GM18907 (cell line): Measurements from ENCODE around the gene BAG5.

Experiments
- ATAC-seq: cut with Tn5 transposase; IDR thresholded peaks from one replicate; pipeline ENCODE4 v1.9.1; 2021; ENCODE audit warnings: mild to moderate bottlenecking, moderate library complexity; ENCODE audit not compliant: unreplicated experiment

Gene BAG5

DNA sequence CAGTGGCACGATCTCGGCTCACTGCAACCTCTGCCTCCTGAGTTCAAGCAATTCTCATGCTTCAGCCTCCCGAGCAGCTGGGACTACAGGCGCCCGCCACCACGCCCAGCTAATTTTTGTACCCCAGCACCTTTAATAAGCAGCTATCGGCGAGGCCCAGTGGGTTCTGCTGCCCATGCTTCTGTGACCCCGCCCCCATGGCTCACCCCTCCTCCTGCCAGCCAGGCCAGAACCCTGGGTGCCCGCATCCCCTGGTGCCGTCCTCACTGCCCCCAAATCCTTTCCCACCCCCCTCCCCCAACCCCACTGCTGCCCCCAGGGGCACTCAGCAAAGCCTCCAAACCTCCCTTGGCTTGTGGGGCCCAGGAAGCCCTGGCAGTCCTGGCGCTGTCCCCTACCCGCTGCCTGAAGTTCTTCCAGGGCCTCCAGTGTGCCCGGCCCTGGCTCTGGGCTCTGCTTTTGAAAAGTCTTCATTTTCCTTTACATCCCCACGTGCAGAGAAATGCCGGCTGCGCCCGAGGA lies 14.5 kb downstream of the BAG5 start:
- ATAC-seq: no peak

DNA sequence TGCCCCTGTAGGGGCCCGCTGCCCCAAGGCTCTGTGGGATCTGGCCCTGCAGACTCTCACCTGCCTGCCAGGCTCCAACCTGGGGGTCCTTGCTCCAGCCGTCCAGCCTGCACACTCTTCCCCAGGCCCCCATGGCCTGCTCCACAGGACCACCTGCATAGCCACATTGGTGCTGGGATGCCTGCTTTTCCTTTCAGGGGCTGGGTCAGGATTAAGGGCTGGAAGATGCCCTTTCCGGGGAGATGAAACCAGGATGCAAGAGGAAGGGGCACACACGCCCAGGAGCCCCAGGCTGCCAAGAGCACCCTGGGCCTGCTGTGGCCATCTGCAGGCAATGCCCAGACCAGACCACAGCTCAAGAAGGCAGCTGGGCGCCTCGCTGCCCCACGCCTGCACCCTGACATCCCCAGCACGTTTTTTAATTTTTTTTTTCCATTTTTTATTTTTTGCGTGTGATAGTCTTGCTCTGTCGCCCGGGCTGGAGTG lies 15.0 kb downstream of the BAG5 start:
- ATAC-seq: no peak

DNA sequence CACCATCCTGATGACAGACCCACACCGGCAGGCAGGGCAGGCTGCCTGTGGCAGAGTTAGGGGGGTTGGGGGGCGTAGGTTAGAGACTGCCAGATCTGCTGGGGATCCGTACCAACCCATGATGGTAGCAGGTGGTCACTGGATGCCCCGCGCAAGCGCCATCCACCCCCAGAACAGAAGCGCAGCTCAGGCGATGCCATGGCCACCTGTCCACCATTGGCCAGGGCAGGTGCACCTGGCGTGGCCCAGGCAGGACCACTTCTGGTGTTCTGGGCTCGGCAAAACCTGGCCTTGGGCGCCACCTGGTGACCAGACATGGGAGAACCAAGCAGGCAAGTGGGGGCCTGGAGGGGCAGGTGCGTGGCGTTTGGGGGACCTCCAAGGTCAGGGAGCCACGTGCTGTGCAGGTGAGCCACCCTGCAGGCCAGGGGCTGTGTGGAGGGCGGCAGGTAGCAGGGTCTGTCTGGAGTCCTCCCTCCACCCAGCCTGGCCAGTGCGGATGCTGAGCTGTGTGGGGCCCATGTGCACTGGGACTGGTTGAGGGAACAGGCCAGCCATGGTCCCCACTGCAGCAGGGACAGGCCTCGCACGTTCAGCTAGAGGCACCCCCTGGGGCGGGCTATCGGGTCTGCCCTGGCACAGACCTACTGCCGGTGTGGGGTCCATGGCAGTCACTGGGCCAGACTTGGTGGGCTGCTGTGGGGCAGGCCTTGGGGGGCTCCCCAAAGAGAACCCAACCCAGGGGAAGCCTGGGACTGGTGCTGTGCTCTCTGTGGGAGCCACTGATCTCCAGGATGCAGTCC lies 15.6 kb downstream of the BAG5 start:
- no peak for ATAC-seq

DNA sequence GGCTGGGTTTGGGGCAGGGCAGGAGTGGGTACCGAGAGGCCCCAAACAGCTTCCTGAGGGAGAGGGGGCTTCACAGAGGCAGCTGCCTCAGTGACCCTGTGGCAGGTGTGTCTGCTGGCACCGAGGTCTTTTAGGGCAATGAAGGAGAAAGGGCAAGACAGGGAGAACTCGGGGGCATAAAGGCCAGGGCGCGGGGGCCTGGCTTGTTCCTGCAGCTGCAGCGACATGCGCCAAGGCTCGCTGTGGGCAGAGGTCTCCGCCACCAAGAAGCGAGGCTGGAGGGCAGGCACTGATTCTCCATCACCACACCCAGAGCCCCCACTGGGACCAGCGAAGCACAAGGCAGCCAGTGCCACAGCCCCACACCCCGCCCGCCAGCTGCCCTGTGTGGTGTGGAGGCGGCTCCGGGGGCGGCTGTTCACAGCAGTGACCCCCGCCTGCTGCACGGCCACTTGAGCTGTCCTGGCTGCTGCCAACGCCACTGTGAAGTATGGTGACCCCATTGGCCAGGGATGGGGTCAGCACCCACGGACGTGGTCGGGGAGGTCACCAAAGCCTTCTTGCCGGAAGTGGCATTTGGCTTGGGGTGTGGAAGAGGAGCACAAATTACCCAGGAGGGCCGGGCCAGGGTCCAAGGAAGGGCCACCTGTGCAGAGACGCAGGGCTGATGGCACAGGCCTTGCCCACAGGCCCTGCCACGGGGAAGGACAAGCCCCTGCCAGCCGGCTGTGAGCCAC lies 16.4 kb downstream of the BAG5 start:
- ATAC-seq: no peak

DNA sequence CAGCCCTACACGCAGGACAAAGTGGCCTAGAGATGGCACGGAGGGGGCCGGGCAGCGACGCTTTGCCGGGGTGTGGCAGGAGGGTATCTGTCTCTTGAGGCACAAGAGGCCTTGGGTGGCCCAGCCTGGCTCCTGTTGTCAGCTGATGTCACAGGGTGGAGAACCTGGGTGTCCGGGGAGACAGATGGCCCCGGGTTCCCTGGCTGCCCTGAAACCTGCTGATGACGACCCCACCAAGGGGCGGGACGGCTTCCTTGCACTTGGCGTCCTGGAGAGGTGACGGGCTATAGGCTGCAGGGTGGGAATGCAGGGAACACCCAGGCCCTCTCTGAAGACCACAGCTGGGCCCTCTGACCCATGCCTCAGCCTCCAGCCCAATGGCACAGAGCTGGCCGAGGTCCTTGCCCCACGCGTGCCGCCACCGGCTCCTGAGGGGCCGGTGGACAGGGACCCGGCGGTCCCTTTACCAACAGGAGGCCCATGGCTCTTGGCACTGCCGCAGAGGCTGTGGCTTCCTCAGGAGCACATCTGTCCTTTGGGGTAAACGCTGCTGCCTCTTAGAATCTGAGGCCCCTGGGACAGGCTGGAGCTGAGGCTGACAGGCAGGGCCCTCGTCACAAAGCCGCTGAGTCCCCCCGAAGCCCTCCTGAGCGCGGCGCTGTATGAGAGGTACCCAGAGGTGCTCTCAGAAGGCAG lies 17.1 kb downstream of the BAG5 start:
- no peak for ATAC-seq

DNA sequence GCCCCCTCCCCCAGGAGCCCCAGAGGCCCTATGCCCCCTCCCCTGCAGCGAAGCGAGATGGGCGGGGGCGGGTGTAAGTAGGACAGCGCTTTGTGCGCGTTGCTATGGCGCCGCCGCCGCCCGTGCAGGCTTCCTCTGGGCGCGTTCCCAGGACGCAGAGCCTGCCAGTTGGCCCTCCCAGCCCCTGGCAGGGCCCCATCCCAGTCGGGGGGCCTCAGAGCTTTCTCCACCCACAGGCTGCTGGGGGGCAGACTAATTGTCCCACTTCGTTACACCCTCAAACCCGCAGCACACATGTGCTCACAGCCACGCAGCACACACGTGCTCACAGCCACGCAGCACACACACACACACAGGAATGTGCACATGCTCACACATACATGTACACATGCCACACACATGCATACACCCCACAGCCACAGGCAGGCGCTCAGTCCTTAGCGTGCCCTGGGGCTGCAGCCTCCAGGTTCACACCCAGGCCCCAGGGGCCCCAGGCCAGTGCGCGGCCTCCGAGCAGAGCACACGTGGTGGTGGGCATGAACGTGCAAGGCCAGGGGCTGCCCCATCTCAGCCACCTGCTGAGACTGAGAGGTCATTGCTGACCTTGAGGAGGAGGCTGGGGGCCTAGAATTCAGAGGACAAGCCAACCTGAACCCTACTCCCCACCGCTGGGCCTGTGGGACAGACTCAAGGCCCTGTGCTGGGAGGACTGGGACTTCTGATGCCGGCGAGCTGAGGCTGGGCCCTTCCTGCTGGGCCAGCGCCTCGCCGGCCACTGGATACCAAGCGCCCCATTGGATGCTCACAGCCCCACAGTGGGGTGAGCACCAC lies 17.9 kb downstream of the BAG5 start:
- ATAC-seq: no peak

DNA sequence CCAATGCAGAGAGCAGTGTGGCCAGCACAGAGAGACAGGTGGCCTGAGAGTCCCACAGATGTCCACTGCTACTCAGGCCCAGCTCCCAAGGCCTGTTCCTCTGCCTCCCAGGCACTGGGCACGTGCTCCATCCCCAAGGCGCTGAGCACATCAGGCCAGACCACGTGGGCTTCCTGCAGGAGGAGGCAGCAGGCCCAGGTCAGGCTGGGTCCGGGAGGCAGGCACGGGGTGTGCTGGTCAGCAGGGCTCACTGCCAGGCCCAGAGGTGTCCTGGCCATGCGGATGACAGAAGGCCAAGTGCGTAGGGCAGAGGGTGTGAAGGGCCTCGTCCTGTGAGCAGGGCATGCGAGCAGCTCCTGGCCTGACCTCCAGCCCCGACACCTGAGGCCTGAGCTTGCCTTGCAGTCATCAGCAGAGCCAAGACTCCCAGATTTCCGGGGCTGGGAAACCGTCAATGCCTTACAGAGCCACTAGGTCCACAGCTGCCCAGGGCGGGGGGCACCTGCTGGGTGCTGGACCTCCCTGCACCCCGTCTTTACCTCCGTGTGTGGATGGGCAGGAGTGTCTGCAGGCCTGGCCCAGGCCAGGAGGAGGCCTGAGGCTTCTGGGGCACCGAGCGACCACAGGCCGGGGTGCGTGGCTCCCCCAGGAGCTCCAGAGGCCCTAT lies 18.6 kb downstream of the BAG5 start:
- ATAC-seq: no peak

DNA sequence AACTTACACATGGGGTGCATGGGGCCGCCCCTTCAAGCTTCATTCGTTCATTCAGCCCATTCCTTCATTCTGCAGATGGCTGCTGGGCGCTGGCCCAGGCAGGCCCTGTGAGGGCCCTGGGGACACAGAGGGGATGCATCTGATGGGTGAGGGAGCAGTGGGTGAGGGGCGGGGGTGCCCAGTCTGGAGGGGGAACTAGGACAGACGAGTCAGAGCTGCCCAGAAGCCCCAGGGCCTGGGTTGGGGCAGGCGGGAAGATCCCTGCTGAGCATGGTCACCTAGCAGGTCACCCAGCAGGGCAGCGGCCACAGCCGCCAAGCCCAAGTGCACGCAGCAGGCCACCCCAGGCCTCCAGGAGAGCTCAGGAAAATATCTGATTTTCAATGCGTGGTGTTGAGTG lies 19.3 kb downstream of the BAG5 start:
- no peak for ATAC-seq

DNA sequence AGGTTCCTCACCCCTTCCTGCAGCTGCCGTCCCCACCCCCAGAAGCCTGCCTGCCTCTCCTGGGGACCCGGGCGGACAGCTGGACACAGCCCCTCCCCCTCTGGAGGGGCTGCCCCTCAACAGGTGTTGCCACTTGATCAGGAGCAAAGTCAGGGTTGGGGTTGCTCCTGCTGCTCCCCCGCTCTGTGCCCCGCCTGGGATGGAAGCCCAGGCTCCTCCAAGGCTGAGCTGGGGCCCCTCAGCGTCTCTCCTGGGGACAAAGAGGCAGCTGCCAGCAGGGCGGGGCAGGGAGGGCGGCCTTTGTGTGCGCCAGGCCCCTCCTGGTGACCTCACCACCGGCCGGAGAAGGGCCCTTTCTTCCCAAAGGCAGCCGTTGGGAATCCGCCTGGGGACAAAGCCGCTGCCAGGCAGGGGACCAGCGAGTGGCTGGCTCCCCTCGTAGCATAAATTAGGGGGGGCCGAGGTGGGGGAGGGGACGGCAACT lies 19.8 kb downstream of the BAG5 start:
- ATAC-seq: no peak

DNA sequence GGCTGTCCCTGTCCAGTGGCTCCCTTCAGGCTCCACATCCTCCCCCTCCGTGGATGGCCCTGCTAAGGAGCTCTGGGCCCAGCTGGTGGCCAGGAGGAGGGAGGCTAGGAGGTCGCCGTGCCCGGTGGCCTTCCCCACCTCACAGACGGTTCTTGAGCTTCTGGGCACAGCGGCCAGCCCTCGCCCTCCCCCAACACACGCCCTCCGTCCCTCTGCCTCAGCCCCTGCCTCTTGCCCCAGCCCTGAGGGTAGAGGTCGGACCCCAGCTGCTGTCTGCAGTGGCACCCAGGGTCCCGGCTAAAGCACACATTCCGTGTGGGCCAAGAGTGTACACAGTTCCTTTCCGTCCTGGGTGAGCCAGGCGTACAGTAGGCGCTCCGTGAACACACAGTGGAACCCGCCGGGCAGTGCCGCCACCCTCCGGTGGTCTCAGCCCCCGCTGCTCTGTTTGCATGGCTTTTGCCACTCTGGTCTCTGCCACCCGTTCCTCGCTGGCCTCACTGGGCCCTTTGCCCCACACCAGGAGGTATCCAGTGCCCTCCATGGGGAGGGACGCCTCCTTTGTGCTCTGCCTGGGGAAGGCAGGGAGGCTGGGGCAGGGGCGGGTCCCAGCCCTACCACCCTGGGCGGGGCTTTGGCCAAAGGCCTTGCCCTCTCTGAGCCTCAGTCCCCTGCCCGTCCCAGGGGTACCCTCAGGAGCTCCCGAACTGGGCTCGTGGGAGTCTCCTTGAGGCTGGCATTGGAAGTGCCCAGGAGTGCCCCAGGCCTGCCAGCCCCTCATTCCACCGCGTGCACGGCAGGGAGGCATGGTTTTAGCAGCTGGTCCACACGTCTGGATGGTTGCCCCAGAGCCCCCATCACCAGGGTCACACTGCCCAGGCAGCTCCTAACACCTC lies 20.5 kb downstream of the BAG5 start:
- no peak for ATAC-seq

DNA sequence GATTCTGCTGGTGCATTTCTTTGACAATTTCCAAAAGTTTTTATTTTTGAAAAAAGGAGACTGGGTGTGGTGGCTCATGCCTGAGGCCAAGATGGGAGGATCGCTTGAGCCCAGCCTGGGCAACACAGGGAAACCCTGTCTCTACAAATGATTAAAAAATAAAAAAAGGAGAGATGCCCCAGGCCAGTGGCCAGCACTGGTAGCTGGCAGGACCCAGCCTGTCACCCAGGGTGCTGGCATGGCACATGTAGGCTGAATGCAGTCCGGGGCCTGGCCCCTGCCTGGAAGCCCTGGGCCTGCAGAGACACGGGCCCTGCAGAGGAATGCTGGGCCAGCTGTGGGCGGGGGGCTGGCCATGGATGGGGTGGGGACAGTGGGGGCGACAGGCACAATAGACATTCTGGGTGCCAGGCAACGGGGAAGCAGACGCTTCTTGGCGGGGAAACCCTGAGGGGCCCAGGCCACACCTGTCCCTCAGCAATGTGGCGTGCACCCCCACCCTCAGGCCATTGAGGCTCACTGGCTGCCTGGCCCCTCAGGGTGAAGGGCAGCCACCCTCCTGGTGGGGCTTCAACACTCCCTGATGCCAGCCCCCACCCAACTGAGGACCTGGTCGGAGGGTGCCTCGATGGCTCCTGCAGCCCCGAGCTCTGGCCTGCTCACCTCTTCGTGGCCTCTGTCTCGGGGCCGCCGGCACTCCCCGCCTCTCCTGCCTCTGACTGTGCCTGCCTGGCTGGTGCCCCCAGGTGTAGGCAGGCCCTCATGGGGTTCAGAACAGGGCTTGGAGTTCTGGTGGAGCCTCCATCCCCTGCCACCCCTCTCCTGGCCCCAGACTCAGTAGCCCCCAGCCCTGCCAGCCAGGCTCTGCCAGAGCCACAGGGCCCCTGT lies 21.4 kb downstream of the BAG5 start:
- ATAC-seq: no peak

DNA sequence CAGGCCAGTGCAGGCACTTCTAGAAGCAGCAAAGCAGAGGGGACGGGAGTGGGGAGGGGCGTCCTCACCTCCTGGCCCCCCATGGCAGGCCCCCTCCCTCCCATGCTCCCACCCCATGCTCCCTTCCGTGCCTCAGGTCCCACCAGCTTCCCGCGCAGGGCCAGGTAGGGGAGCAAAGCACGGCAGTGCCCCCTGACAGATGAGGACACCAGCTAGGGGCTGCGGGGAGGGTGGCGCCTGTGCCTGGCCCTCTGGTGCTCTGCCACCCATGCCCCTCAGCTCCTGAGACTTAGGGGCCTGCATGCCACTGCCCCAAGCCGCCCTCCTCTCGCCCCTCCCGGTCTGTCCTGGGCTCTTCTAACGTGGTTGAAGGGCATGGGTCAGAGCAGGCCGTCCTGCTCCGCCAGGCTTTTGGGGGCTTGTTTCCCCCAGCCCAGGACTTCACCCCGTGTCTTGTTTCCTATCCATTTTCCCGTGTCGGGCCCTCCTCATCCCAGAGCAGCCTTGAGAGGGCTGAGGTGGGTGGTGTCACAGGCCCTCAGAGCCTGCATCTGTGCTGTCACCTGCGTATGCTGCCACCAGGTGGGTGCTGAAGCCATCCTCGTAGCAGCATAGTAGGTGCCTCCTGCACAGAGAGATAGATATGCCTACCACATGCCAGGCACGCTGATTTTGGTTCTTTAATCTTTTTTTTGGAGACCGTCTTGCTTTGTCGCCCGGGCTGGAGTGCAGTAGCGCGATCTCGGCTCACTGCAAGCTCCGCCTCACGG lies 23.2 kb downstream of the BAG5 start:
- ATAC-seq: no peak

DNA sequence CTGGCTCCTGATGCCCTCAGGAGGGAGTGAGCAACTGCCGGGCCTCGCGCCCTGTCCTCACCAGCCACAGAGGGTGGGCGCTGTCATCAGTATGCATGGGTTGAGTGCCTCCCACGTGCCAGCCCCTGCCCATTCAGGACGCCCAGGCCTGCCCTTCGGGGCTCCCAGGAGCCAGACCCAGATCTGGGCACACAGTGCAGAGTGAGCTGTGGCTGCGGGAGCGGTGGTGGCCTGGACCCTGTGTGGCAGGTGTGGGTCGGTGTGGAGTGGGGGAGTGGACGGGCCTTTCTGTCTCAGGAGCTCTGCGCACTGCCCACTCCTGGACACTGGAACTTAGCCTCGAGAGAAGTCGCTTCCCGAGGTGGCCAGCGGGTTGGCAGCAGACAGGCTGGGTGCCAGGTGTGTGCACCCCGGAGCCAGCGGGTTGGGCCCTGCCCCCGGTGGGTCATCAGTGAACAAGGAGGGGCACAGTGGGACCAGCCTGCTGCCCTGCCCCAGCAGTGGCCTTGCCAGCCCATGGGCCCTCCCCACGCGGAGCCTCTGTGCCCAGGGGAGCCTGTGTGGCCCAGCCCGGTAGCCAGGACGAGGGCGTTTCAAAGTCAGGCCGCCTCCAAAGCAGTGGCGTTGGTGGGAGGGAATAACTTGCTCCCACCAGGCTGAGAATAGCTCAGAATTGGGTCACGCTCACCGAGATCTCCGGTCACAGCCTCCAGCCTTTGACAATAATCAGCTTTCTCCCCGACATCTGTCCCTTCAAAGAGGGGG lies 24.0 kb downstream of the BAG5 start:
- no peak for ATAC-seq

DNA sequence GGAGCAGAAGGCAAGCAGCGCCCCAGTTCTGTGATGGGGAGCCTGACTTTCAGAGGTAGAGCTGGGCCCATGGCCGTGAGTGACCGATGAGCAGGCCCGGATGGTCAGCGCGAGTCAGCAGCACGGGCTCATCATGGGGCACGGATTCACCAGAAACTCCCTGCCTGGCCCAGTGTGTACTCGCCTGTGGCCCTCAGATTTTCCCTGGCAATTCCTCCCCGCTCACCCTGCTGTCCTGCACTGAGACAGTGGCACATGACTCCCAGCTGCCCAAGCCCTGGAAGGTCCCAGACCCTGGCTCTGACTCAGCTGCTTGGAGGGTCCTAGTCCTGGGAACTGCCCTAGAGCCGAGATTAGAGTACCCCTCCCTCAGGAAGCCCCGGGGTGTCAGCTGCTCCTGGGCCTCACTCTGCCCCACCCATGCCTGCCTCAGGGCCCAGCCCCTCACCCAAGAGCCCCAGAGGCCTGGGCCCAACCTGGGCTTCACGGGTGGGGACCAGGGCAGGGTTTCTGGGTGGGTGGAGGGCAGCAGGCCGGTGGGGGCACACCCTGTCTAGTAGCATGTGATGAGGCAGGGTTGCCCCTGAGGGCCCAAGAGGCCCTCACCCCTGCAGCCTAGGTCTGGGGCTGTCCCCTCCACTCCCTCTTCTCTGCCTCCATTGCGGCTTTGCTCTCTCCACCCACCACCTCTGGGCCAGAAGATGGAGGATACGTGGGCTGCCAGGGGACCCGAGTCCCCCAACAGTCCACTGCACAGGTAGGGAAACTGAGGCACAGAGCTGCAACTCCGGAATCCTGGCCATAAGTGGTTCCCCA lies 25.1 kb downstream of the BAG5 start:
- no peak for ATAC-seq

DNA sequence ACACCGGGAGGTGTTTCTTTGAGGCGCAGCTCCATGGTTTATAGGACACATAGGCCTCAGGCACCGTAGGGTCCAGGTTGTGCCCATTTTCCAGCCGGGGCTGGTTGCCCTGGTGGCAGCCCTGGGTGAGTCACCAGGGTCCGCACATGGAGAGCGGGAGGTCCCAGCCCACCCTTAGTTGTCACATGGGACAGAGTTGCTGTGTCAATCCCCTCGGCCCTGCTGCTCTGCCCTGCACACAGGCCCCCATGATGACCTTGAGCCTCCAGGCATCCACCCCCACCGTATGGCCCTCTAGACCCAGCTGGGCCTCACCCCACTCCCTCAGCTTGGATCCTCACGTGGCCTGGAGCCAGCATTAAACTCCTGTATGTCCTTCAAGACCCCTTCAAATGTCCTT lies 25.8 kb downstream of the BAG5 start:
- no peak for ATAC-seq
